ENCODE data around the gene C12orf60.
"Not testable (repeated sequence)": the region's sequence is repeated elsewhere in the genome, so short reads cannot be mapped to it uniquely, and the experiment has no call there.

C12orf60 gene

GRCh38 chr12:14803011-14803829, at the start of gene C12orf60, which contains the start of gene WBP11:
Gene C12orf60 (plus strand): TSS chr12:14803670. CDS start chr12:14822936, 19,266 bp downstream.
Gene WBP11 (minus strand): TSS chr12:14803478. CDS start chr12:14801383, 2,095 bp downstream.
- Histone ChIP-seq H3K27me3 (ENCODE audit: control insufficient read depth, insufficient read depth, low read length) (no peaks in the 10 kb centered on the region), H3K4me3 (ENCODE audit: low read length) (peak within 1 kb of the TSS; percentile 94), H3K4me1 (ENCODE audit: control insufficient read depth, insufficient read depth, low read length) (no peaks in the 10 kb centered on the region), H3K27ac (ENCODE audit: low read length) (no peak within 1 kb of the TSS), H3K9me3 (ENCODE audit: control insufficient read depth, insufficient read depth, low read length) (no peaks in the 10 kb centered on the region), H3K36me3 (ENCODE audit: control insufficient read depth, insufficient read depth, low read length) (peaks cover 2% of the 10 kb centered on the region; the same call in 1 of the 2 replicates)
- DNase-seq (ENCODE audit: low read depth, low spot score): peak; percentile 94
- WGBS (ENCODE audit: insufficient coverage, insufficient read length): no CpG with 5 or more reads among the region's 50 CpGs

GRCh38 chr12:14756334-14757143, 46.9 kb upstream of the C12orf60 start:
- no peak overlapping the region for H3K4me3 ChIP-seq (ENCODE audit: low read length)
- no peaks in the 10 kb centered on the region for H3K27me3 ChIP-seq (ENCODE audit: control insufficient read depth, insufficient read depth, low read length)
- no peaks in the 10 kb centered on the region for H3K4me1 ChIP-seq (ENCODE audit: control insufficient read depth, insufficient read depth, low read length)
- no peaks in the 10 kb centered on the region for H3K9me3 ChIP-seq (ENCODE audit: control insufficient read depth, insufficient read depth, low read length)
- DNase-seq (ENCODE audit: low read depth, low spot score): no peak
- no peaks in the 10 kb centered on the region for H3K36me3 ChIP-seq (ENCODE audit: control insufficient read depth, insufficient read depth, low read length)
- H3K27ac ChIP-seq (ENCODE audit: low read length): no peak overlapping the region
- WGBS (ENCODE audit: insufficient coverage, insufficient read length): no CpG with 5 or more reads among the region's 17 CpGs

GRCh38 chr12:14759711-14760280, 43.7 kb upstream of the C12orf60 start:
- not testable (repeated sequence) for H3K36me3 ChIP-seq (ENCODE audit: control insufficient read depth, insufficient read depth, low read length); H3K4me1 ChIP-seq (ENCODE audit: control insufficient read depth, insufficient read depth, low read length); DNase-seq (ENCODE audit: low read depth, low spot score); H3K4me3 ChIP-seq (ENCODE audit: low read length); H3K27ac ChIP-seq (ENCODE audit: low read length); H3K9me3 ChIP-seq (ENCODE audit: control insufficient read depth, insufficient read depth, low read length); H3K27me3 ChIP-seq (ENCODE audit: control insufficient read depth, insufficient read depth, low read length)
- WGBS (ENCODE audit: insufficient coverage, insufficient read length): no CpG with 5 or more reads among the region's 6 CpGs

- Histone ChIP-seq H3K4me1 (ENCODE audit: control insufficient read depth, insufficient read depth, low read length) (no peaks in the 10 kb centered on the region), H3K9me3 (ENCODE audit: control insufficient read depth, insufficient read depth, low read length) (no peaks in the 10 kb centered on the region), H3K36me3 (ENCODE audit: control insufficient read depth, insufficient read depth, low read length) (no peaks in the 10 kb centered on the region), H3K27ac (ENCODE audit: low read length) (no peak overlapping the region), H3K27me3 (ENCODE audit: control insufficient read depth, insufficient read depth, low read length) (no peaks in the 10 kb centered on the region), H3K4me3 (ENCODE audit: low read length) (no peak overlapping the region)
- WGBS (ENCODE audit: insufficient coverage, insufficient read length): no CpG with 5 or more reads among the region's 2 CpGs
- no peak for DNase-seq (ENCODE audit: low read depth, low spot score)
Observed at GRCh38 chr12:14765398-14765797, 38.1 kb upstream of the C12orf60 start.

GRCh38 chr12:14766020-14766419, 37.5 kb upstream of the C12orf60 start:
- WGBS (ENCODE audit: insufficient coverage, insufficient read length): no CpG with 5 or more reads among the region's 3 CpGs
- not testable (repeated sequence) for H3K4me3 ChIP-seq (ENCODE audit: low read length); H3K27me3 ChIP-seq (ENCODE audit: control insufficient read depth, insufficient read depth, low read length); H3K4me1 ChIP-seq (ENCODE audit: control insufficient read depth, insufficient read depth, low read length); H3K27ac ChIP-seq (ENCODE audit: low read length); H3K9me3 ChIP-seq (ENCODE audit: control insufficient read depth, insufficient read depth, low read length); DNase-seq (ENCODE audit: low read depth, low spot score); H3K36me3 ChIP-seq (ENCODE audit: control insufficient read depth, insufficient read depth, low read length)

GRCh38 chr12:14766649-14767215, 36.7 kb upstream of the C12orf60 start:
- Histone ChIP-seq H3K36me3 (ENCODE audit: control insufficient read depth, insufficient read depth, low read length) (no peaks in the 10 kb centered on the region), H3K4me3 (ENCODE audit: low read length) (no peak overlapping the region), H3K27me3 (ENCODE audit: control insufficient read depth, insufficient read depth, low read length) (no peaks in the 10 kb centered on the region), H3K4me1 (ENCODE audit: control insufficient read depth, insufficient read depth, low read length) (no peaks in the 10 kb centered on the region), H3K27ac (ENCODE audit: low read length) (no peak overlapping the region), H3K9me3 (ENCODE audit: control insufficient read depth, insufficient read depth, low read length) (no peaks in the 10 kb centered on the region)
- DNase-seq (ENCODE audit: low read depth, low spot score): no peak
- no CpG with 5 or more reads among the region's 3 CpGs for WGBS (ENCODE audit: insufficient coverage, insufficient read length)

GRCh38 chr12:14767617-14768016, 35.9 kb upstream of the C12orf60 start:
- H3K27ac ChIP-seq (ENCODE audit: low read length): no peak overlapping the region
- no peak for DNase-seq (ENCODE audit: low read depth, low spot score)
- WGBS (ENCODE audit: insufficient coverage, insufficient read length): no CpG with 5 or more reads among the region's 1 CpG

GRCh38 chr12:14768823-14769405, 34.6 kb upstream of the C12orf60 start:
- Histone ChIP-seq H3K36me3 (ENCODE audit: control insufficient read depth, insufficient read depth, low read length) (no peaks in the 10 kb centered on the region), H3K4me3 (ENCODE audit: low read length) (peak overlapping the region; percentile 66; the same call in 1 of the 2 replicates), H3K27me3 (ENCODE audit: control insufficient read depth, insufficient read depth, low read length) (no peaks in the 10 kb centered on the region), H3K9me3 (ENCODE audit: control insufficient read depth, insufficient read depth, low read length) (no peaks in the 10 kb centered on the region), H3K4me1 (ENCODE audit: control insufficient read depth, insufficient read depth, low read length) (no peaks in the 10 kb centered on the region; the same call in 1 of the 2 replicates), H3K27ac (ENCODE audit: low read length) (no peak overlapping the region)
- DNase-seq (ENCODE audit: low read depth, low spot score): no peak
- no CpG with 5 or more reads among the region's 16 CpGs for WGBS (ENCODE audit: insufficient coverage, insufficient read length)

More at GRCh38 chr12:14767617-14768016, 35.9 kb upstream of the C12orf60 start:
- H3K4me1 ChIP-seq (ENCODE audit: control insufficient read depth, insufficient read depth, low read length): no peaks in the 10 kb centered on the region
- H3K9me3 ChIP-seq (ENCODE audit: control insufficient read depth, insufficient read depth, low read length): no peaks in the 10 kb centered on the region
- H3K27me3 ChIP-seq (ENCODE audit: control insufficient read depth, insufficient read depth, low read length): no peaks in the 10 kb centered on the region
- H3K36me3 ChIP-seq (ENCODE audit: control insufficient read depth, insufficient read depth, low read length): no peaks in the 10 kb centered on the region
- no peak overlapping the region for H3K4me3 ChIP-seq (ENCODE audit: low read length)

GRCh38 chr12:14769466-14769968, 34.0 kb upstream of the C12orf60 start:
- peak overlapping the region; percentile 66; the same call in 1 of the 2 replicates for H3K4me3 ChIP-seq (ENCODE audit: low read length)
- no peaks in the 10 kb centered on the region for H3K9me3 ChIP-seq (ENCODE audit: control insufficient read depth, insufficient read depth, low read length)
- no peaks in the 10 kb centered on the region; the same call in 1 of the 2 replicates for H3K4me1 ChIP-seq (ENCODE audit: control insufficient read depth, insufficient read depth, low read length)
- no peaks in the 10 kb centered on the region for H3K27me3 ChIP-seq (ENCODE audit: control insufficient read depth, insufficient read depth, low read length)
- H3K36me3 ChIP-seq (ENCODE audit: control insufficient read depth, insufficient read depth, low read length): no peaks in the 10 kb centered on the region
- no CpG with 5 or more reads among the region's 26 CpGs for WGBS (ENCODE audit: insufficient coverage, insufficient read length)
- no peak for DNase-seq (ENCODE audit: low read depth, low spot score)
- H3K27ac ChIP-seq (ENCODE audit: low read length): no peak overlapping the region

All from iPS DF 6.9 (cell line).